HG02852 (cell line): ENCODE data around the gene CPN1.
A peak's percentile ranks its signal among the peaks of the same experiment; 100 is the strongest.

Experiments
- ATAC-seq: cut with Tn5 transposase; IDR thresholded peaks from one replicate; pipeline ENCODE4 v1.9.1; 2021; ENCODE audit warnings: mild to moderate bottlenecking, moderate library complexity; ENCODE audit not compliant: unreplicated experiment

Gene CPN1

DNA sequence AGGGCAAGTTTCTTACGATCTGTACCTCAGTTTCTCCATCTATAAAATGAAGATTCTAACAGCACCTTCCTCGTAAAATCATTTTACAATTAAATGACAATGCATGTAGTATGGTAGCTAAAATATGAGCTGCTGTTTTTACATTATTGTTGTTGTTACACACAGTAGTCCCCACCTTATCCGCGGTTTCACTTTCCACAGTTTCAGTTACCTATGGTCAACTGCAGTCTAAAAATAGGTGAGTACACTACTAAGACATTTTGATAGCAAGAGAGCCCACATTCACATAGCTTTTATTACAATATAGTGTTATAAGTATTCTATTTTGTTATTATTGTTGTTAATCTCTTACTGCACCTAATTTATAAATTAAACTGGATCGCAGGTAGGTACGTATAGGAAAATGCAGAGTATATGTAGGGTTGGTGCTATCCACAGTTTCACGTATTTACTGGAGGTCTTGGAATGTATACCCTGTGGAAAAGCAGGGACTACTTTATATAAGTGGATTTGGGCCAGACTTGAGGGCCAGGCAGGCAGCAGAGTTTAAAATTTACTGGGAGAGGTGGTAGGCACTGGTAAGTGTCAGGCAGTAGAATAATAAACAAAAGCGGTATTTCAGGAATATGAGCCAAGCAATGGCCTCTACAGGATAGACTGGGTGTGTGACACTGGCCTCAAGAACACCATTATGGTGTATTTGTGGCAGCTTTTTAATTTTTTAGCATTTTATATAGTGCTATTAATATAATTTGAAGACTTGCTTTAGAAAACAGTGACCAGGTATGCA, 82.2 kb downstream of the CPN1 start:
- ATAC-seq: no peak

DNA sequence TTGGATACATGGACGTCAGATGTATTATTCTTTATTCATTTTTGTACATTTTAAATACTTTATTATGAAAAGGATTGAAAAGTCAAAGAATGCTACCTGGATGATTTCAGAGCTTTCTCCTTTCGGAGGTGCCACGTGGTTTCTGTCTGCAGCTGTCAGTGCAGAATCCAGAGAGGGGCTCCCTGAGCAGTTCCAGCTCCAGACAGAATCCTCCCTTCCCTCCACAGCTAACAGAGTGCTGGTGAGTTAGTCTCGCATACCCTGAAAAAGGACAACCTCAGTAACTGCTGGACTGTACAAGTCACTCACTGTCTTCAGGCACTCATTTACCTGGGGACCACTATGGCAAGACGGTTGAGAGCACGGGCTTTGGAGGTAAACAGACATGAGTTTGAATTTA, 82.8 kb downstream of the CPN1 start:
- ATAC-seq: no peak

DNA sequence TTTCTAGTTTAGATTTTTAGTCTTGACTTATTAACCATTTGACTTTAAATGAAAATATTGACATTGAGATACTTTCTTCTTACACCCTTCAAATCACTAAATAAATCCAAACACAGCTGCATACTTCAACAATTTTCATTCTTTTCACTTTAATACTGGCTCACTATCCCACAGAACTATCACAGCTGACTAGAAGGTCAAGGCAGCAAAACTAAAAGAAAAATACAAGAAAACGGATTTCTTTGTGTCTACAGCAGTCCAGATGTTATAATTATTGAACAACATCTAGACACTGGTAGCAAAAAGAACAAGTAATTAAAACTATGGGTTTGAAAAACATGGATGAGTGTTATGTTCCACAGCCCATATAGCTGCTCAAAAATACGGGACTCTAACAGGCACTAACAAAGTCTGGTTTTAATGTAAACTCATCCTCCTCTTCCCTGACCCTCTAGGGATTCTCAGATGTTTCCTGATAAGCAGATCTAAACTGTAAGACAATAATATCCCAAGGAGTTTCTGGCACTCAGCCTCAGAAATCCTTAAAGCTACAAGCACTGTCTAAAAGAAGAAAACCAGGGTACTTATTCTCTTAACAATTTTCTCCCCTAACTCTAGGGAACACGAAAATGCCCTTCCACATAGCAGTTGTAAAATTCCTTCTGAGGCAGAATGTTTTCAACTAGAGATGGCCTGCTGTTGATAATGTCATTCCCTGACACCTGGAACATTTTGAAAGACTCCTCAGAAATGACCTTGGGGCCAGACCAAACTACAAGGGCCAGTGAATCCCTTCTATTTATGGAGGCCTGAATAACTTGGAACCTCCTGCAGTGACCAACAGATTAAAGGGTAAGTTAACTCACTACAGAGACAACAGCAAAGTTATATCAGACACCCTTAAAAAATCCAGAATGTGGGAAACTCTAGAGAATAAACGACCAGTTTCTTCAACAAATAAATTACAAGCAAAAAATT, 84.7 kb downstream of the CPN1 start:
- no peak for ATAC-seq

DNA sequence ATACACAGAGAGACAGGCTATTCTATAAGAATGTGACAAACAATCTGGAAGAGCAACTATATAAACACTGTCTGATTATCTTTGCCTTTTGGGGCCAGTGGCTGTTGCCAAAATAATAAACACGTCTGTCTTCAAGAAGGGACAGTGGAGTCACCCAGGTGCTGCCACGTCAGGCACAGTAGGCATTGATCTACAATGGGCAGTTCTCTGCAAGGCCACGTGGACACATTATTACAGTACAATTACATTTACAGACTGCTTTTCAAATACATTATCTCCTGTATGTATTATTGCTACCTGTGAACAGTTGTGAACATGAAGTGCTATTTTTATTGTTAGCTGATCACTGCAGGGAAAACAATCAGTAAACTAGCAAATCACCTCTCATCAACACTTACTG, 86.0 kb downstream of the CPN1 start:
- ATAC-seq: no peak

DNA sequence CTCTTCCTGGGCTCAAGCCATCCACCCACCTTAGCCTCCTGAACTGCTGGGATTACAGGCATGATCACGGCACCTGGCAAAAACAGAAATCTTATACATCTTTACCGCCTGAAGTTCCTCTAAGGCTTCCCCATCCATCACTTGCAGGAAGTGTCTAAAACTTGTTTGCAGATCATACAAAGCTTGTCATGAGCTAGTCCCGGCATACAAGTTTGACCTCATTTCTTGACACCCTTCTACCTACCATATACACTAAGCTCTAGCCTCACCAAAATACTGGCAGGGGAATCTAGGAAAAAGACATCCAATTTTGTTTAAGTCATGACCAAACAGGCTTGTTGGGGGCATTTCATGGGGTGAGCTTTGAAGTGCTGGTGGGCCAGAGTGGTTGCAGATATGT, 86.4 kb downstream of the CPN1 start:
- no peak for ATAC-seq

DNA sequence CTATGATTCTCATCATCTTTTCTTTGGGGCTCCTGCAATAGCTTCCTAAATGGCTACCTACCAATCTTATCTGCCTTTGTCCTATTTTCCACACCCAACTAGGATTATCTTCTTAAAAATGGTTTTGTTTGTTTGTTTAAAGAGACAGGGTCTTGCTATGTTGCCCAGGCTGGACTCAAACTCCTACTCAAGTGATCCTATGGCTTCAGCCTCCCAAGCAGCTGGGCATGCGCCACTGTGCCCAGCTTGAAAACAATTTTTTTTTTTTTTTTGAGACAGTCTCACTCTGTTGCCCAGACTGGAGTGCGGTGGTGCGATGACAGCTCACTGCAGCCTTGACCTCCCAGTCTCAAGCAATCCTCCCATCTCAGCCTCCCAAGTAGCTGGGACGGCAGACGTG, 86.9 kb downstream of the CPN1 start:
- ATAC-seq: no peak

DNA sequence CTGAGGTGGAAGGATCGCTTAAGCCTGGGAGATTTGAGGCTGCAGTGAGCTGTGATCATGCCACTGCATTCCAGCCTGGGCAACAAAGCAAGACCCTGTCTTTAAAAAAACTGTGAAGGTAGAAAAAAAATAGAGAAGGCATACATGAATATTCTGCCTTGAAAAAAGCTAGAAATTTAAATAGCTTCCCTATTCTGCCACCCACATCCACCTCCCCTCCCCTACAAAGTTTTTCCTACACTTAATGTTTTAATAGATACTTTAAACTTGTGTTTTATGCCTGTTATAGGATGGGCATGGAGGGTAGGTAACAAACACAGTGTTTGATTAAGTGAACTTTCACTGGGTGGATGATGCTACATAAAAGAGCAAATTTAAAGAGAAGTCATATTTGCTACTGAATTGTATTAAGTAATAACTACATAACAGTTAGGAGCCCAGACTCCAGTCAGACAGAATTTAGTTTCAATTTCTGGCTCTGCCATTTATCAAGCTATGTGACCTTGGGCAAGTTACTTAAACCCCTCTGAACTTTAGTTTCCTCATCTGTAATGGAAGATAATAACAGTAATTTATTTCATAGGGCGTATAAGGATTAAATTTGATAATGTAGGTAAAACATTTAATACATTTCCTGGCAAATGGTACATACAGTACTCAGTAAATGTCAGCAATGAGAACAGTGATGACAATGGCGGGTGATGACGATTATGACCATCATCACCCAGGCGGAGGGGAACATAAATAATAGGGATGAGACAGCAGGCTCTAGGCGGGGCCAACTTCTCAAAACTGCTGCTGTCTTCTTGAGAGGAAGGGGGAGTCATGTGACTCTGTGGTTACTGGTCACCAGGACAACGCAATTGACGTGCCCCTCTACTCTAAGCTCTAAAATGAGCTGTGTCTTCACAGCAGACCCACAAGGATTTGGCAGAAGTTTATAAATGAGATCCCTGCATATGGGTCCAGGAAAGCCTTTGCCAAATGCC, 87.7 kb downstream of the CPN1 start:
- peak; percentile 79 for ATAC-seq
